Ascending aorta (tissue), 2 donors: Measurements from ENCODE around the gene THAP12. TPM values are rescaled to one million over a fixed set of nuclear protein-coding genes. Genes with fewer than 3 reads are reported as not detected.

Experiments used
- DNase-seq, 2 donors: peaks; one replicate each; pipeline ENCODE4 v3.0.0-alpha.2; 2019; ENCODE audit warnings: low spot score in 2 of 2
- H3K27ac ChIP-seq, 2 donors: fragments of 200-600 bp; sonication (generic); one replicate each; pipeline ENCODE4 v1.5.1; 2016 to 2017; ENCODE audit warnings: mild to moderate bottlenecking in 1 of 2
- H3K27me3 ChIP-seq: fragments of 200-600 bp; sonication (generic); one replicate; pipeline ENCODE4 v1.5.1; 2017
- H3K36me3 ChIP-seq, 2 donors: fragments of 200-600 bp; sonication (generic); one replicate each; pipeline ENCODE4 v1.5.1; 2016
- H3K4me1 ChIP-seq, 2 donors: fragments of 200-600 bp; sonication (generic); one replicate each; pipeline ENCODE4 v1.5.1; 2016 to 2017; ENCODE audit warnings: mild to moderate bottlenecking in 1 of 2
- H3K4me3 ChIP-seq, 2 donors: fragments of 200-600 bp; sonication (generic); one replicate each; pipeline ENCODE4 v1.5.1; 2016 to 2017; ENCODE audit warnings: mild to moderate bottlenecking in 1 of 2
- H3K9me3 ChIP-seq, 2 donors: fragments of 200-600 bp; sonication (generic); one replicate each; pipeline ENCODE4 v1.5.1; 2016
- CTCF ChIP-seq, 3 experiments: fragments of 200-600 bp in 2 of 3; fragments of 450-650 bp in 1 of 3; sonication (generic) in 2 of 3; IDR thresholded peaks; one replicate each; pipeline ENCODE4 v1.5.1; 2016 to 2019; ENCODE audit warnings: antibody characterized with exemption in 3 of 3, mild to moderate bottlenecking in 1 of 3, moderate library complexity in 1 of 3
- intact Hi-C: fragments of 100-400 bp; cut with DNase I; formaldehyde crosslinking; loops from one replicate; pipeline ENCODE4 v1.15.1; 2023
- total RNA-seq: library from RNA; depleted of rRNA; stranded (reverse); fragments of >200 nt; gene quantifications from one replicate; pipeline ENCODE4 v1.1.0, GENCODE V29; 2016

The THAP12 gene
- total RNA-seq, 1 donor from 2014 or later = 12.7 TPM

GRCh38 chr11:76330651-76331050, 50.3 kb downstream of the THAP12 start:
- H3K4me1 ChIP-seq = no peaks in the 10 kb centered on the region
- no peak overlapping the region for H3K27ac ChIP-seq
- intact Hi-C loops = no loop called here
- H3K27me3 ChIP-seq = no peaks in the 10 kb centered on the region
- no peaks in the 10 kb centered on the region for H3K9me3 ChIP-seq
- peak in 1 of 2 donors; percentile 51 for DNase-seq
- no peak overlapping the region for H3K4me3 ChIP-seq
- no peaks in the 10 kb centered on the region for H3K36me3 ChIP-seq
- no peak for TF ChIP-seq CTCF (IDR thresholded peaks at IDR 0.05)

GRCh38 chr11:76329983-76330382, 50.9 kb downstream of the THAP12 start:
- Histone ChIP-seq H3K27ac (no peak overlapping the region), H3K4me3 (no peak overlapping the region), H3K4me1 (no peaks in the 10 kb centered on the region), H3K9me3 (no peaks in the 10 kb centered on the region), H3K36me3 (no peaks in the 10 kb centered on the region), H3K27me3 (no peaks in the 10 kb centered on the region)
- intact Hi-C loops = loop anchor here (10.0 kb wide), 1 partner anchor 525 kb away; no protein-coding TSS in a partner anchor
- TF ChIP-seq CTCF (IDR thresholded peaks at IDR 0.05) = no peak
- DNase-seq = no peak

GRCh38 chr11:76329084-76329648, 51.8 kb downstream of the THAP12 start:
- DNase-seq = peak in 1 of 2 donors; percentile 47
- H3K27ac ChIP-seq = no peak overlapping the region
- TF ChIP-seq CTCF (IDR thresholded peaks at IDR 0.05) = no peak
- intact Hi-C loops = loop anchor here (10.0 kb wide), 1 partner anchor 524 kb away; no protein-coding TSS in a partner anchor
- no peaks in the 10 kb centered on the region for H3K4me1 ChIP-seq
- H3K4me3 ChIP-seq = no peak overlapping the region
- no peaks in the 10 kb centered on the region for H3K27me3 ChIP-seq
- H3K36me3 ChIP-seq = no peaks in the 10 kb centered on the region
- H3K9me3 ChIP-seq = no peaks in the 10 kb centered on the region

DNA sequence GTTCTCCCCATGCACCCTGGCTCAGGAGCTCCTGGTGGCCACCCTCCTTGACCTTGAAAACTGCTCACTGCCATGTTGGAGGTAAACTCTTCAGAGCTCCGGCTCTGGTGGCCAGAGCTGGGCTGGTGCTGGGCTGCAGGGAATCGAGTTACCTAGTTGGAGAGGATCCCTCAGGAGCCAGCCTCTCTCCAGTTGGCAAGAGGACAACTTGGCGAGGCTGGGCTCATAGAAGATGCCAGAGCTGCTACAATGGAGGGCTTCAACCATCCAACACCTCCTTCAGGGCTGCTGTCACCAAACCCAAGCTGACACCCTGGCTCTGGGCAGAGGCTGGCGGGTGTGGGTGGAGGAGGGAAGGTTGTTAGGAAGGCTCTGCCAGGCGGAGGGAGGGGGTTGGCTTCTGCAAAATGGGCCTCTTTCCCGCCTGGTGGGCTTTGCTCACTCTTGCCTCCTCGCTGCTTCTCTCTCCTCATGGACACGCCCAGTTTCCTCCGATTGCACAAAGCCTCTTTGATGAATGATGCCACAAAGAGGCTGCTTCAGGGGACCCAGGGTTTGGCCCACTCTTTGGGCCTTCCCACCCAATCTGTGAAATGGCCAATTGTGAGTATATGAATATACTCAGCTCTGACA, 53.1 kb downstream of the THAP12 start:
- intact Hi-C loops = loop anchor here (10.0 kb wide), 1 partner anchor 523 kb away; no protein-coding TSS in a partner anchor
- H3K4me1 ChIP-seq = no peaks in the 10 kb centered on the region
- TF ChIP-seq CTCF (IDR thresholded peaks at IDR 0.05) = no peak
- DNase-seq = peak in 1 of 2 donors; percentile 35
- no peak overlapping the region for H3K27ac ChIP-seq
- H3K36me3 ChIP-seq = no peaks in the 10 kb centered on the region
- no peaks in the 10 kb centered on the region for H3K27me3 ChIP-seq
- H3K4me3 ChIP-seq = no peak overlapping the region
- H3K9me3 ChIP-seq = no peaks in the 10 kb centered on the region

- no peaks in the 10 kb centered on the region for H3K9me3 ChIP-seq
- H3K36me3 ChIP-seq = no peaks in the 10 kb centered on the region
- no peak overlapping the region for H3K27ac ChIP-seq
- H3K27me3 ChIP-seq = no peaks in the 10 kb centered on the region
- no peak for TF ChIP-seq CTCF (IDR thresholded peaks at IDR 0.05)
- H3K4me3 ChIP-seq = no peak overlapping the region
- no peaks in the 10 kb centered on the region for H3K4me1 ChIP-seq
- no peak for DNase-seq
- intact Hi-C loops = loop anchor here (10.0 kb wide), 1 partner anchor 522 kb away; no protein-coding TSS in a partner anchor
Observed at GRCh38 chr11:76327202-76327601, 53.7 kb downstream of the THAP12 start.
